ENCODE measurements around the gene ACOT7.
"Not testable (repeated sequence)": the region's sequence is repeated elsewhere in the genome, so short reads cannot be mapped to it uniquely, and the experiment has no call there.

DNA sequence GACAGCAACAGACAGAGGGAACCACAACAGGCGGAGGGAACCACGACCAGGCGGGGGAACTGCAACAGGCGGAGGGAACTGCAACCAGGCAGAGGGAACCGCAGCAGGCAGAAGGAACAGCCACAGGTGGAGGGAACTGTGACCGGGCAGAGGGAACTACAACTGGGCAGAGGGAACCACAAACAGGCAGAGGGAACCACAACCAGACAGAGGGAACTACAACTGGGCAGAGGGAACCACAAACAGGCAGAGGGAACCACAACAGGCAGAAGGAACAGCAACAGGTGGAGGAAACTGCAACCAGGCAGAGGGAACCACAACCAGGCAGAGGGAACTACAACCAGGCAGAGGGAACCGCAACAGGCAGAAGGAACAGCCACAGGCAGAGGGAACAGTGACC lies 85.9 kb downstream of the ACOT7 start:
- TF ChIP-seq, protein P1, sequence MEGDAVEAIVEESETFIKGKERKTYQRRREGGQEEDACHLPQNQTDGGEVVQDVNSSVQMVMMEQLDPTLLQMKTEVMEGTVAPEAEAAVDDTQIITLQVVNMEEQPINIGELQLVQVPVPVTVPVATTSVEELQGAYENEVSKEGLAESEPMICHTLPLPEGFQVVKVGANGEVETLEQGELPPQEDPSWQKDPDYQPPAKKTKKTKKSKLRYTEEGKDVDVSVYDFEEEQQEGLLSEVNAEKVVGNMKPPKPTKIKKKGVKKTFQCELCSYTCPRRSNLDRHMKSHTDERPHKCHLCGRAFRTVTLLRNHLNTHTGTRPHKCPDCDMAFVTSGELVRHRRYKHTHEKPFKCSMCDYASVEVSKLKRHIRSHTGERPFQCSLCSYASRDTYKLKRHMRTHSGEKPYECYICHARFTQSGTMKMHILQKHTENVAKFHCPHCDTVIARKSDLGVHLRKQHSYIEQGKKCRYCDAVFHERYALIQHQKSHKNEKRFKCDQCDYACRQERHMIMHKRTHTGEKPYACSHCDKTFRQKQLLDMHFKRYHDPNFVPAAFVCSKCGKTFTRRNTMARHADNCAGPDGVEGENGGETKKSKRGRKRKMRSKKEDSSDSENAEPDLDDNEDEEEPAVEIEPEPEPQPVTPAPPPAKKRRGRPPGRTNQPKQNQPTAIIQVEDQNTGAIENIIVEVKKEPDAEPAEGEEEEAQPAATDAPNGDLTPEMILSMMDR (IDR thresholded peaks at IDR 0.05; ENCODE audit: poor library complexity): not testable (repeated sequence)
- TF ChIP-seq EZH2 (IDR thresholded peaks at IDR 0.05; ENCODE audit: borderline replicate concordance); EZH2phosphoT487 (IDR thresholded peaks at IDR 0.05; ENCODE audit: low read depth, severe bottlenecking, unreplicated experiment): not testable (repeated sequence)
